ENCODE results near the gene PTCD1.

DNA sequence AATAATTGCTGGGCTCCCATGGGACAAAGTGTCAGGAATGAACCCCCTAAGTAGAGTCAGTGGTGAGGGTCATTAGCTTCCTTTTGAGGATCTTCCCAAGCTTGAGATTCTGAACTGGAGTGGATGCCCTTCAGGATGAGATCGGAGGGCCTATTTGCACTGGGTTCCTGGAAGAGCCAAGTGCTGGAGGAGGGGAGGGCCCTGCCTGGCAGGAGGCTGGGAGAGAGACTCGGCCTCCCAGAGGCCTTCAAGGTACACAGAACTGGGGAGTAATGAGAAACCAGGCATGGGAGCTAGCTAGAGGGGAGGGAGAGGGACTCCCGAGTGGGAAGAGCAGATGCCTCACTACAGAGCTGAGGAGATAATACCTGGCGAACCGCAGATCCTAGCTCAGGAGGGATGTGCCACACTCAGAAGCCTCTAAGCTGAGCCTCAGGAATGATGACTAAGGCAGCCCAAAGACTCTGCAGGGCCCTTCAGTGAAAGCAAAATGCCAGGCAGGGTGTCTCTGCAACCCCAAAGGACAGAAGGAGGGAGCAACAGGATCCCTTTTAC is 39.6 kb downstream of the PTCD1 start:
- no peak for TF ChIP-seq POLR2A (IDR thresholded peaks at IDR 0.05)
- TF ChIP-seq, protein P1, sequence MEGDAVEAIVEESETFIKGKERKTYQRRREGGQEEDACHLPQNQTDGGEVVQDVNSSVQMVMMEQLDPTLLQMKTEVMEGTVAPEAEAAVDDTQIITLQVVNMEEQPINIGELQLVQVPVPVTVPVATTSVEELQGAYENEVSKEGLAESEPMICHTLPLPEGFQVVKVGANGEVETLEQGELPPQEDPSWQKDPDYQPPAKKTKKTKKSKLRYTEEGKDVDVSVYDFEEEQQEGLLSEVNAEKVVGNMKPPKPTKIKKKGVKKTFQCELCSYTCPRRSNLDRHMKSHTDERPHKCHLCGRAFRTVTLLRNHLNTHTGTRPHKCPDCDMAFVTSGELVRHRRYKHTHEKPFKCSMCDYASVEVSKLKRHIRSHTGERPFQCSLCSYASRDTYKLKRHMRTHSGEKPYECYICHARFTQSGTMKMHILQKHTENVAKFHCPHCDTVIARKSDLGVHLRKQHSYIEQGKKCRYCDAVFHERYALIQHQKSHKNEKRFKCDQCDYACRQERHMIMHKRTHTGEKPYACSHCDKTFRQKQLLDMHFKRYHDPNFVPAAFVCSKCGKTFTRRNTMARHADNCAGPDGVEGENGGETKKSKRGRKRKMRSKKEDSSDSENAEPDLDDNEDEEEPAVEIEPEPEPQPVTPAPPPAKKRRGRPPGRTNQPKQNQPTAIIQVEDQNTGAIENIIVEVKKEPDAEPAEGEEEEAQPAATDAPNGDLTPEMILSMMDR (IDR thresholded peaks at IDR 0.05) = no peak

Data from lower leg skin (tissue), 3 donors.